Skeletal muscle satellite cell (primary cell): ENCODE measurements around the gene OR10S1. TPM values are rescaled to one million over a fixed set of nuclear protein-coding genes. Genes with fewer than 3 reads are reported as not detected.
"Not testable (repeated sequence)": the region's sequence is repeated elsewhere in the genome, so short reads cannot be mapped to it uniquely, and the experiment has no call there.

Experiments used
- H3K27me3 ChIP-seq: 2 replicates; pipeline ENCODE4 v1.7.0; 2013; ENCODE audit warnings: low read length; ENCODE audit not compliant: control insufficient read depth, insufficient read depth
- H3K36me3 ChIP-seq: 2 replicates; pipeline ENCODE4 v1.7.0; 2013; ENCODE audit warnings: mild to moderate bottlenecking, control low read depth, low read length; ENCODE audit not compliant: insufficient read depth
- H3K4me1 ChIP-seq: 2 replicates; pipeline ENCODE4 v1.7.0; 2013; ENCODE audit warnings: low read length; ENCODE audit not compliant: control insufficient read depth, insufficient read depth
- H3K4me2 ChIP-seq: 2 replicates; pipeline ENCODE4 v1.7.0; 2013; ENCODE audit warnings: mild to moderate bottlenecking, low read length
- H3K4me3 ChIP-seq: 2 replicates; pipeline ENCODE4 v1.7.0; 2013; ENCODE audit warnings: low read length
- H3K9ac ChIP-seq: 2 replicates; pipeline ENCODE4 v1.7.0; 2013; ENCODE audit warnings: mild to moderate bottlenecking, low read depth, low read length, moderate library complexity
- H3K9me3 ChIP-seq: replicated peaks from 2 replicates; pipeline ENCODE4 v1.7.0; 2013; ENCODE audit warnings: mild to moderate bottlenecking, control low read depth, low read length
- total RNA-seq: library from RNA; depleted of rRNA; stranded (reverse); fragments of >200 nt; gene quantifications from 2 replicates; pipeline ENCODE4 v1.2.3, GENCODE V29; 2012; rRNA removed

OR10S1 gene, protein sequence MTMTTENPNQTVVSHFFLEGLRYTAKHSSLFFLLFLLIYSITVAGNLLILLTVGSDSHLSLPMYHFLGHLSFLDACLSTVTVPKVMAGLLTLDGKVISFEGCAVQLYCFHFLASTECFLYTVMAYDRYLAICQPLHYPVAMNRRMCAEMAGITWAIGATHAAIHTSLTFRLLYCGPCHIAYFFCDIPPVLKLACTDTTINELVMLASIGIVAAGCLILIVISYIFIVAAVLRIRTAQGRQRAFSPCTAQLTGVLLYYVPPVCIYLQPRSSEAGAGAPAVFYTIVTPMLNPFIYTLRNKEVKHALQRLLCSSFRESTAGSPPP
- total RNA-seq = not detected in 2 replicates

DNA sequence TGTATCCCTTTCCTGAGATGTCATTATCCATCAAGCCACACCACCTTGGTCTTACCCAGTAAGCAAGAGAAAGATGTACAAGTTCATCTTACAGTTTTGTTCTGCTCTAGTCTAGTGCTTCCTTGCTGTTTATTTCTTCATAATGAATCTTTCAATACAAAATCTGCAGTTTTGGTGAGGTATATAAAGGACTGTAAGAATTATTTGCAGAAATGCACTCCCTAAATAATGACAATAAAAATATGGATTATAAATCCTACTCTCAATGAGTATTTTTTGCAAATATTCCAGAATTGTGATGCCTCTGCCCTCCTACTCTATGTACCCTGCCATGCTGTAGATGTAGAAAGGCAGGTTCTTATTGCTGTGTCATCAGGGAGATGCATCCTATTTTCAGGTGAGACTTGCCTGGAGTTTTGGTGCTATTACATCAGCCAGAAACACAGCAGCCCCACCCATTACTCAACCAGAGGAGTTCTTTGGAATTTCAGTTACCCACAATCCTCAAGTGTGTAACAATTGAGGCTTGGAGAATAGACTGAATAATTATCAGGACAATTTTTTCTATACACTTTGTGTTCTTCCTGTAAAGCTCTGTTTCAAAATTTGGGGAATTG lies at the start of gene OR10S1:
OR10S1 (minus strand) TSS at position 51 of the 617 bp plus-strand sequence. CDS start 117 bp downstream, outside the sequence.
- no peaks in the 10 kb centered on the region for H3K36me3 ChIP-seq
- no peak within 1 kb of the TSS for H3K4me2 ChIP-seq
- H3K4me1 ChIP-seq = peaks cover 19% of the 10 kb centered on the region
- no peaks in the 10 kb centered on the region for H3K27me3 ChIP-seq
- no peaks in the 10 kb centered on the region for H3K9me3 ChIP-seq
- no peak within 1 kb of the TSS for H3K4me3 ChIP-seq
- no peak within 1 kb of the TSS for H3K9ac ChIP-seq

DNA sequence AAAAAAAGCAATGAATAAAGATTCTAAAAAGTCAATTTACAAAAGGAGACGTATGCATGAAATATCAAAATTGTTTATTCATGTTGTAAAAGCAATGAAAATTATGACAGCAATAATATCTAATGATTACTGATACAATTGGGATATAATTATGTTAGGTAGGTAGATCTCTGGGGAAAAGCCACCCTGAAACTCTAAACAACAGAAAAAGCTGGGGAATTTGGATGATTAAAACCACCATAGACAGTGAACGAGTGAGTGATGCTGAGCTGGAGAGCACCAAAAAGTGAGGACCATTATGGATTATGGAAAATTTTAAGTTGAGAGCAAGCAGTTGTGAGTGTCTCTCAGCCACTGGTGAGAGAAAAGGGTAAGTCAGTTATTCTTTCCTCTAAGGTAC lies 48.9 kb upstream of the OR10S1 start, which contains the start of gene OR10G8:
OR10G8 (plus strand) TSS at position 301 of the 400 bp plus-strand sequence. CDS start 2,825 bp downstream, outside the sequence.
- H3K4me3 ChIP-seq = no peak within 1 kb of the TSS
- no peaks in the 10 kb centered on the region for H3K27me3 ChIP-seq
- no peak within 1 kb of the TSS for H3K4me2 ChIP-seq
- no peak within 1 kb of the TSS for H3K9ac ChIP-seq
- no peaks in the 10 kb centered on the region for H3K4me1 ChIP-seq
- no peaks in the 10 kb centered on the region for H3K9me3 ChIP-seq
- no peaks in the 10 kb centered on the region for H3K36me3 ChIP-seq

DNA sequence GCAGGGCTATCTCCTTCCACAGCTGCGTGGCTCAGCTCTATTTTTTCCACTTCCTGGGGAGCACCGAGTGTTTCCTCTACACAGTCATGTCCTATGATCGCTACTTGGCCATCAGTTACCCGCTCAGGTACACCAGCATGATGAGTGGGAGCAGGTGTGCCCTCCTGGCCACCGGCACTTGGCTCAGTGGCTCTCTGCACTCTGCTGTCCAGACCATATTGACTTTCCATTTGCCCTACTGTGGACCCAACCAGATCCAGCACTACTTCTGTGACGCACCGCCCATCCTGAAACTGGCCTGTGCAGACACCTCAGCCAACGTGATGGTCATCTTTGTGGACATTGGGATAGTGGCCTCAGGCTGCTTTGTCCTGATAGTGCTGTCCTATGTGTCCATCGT lies 38.3 kb upstream of the OR10S1 start:
- not testable (repeated sequence) for H3K36me3 ChIP-seq, H3K9me3 ChIP-seq, H3K4me2 ChIP-seq, H3K9ac ChIP-seq, H3K27me3 ChIP-seq, H3K4me3 ChIP-seq, H3K4me1 ChIP-seq

- Histone ChIP-seq H3K36me3 (no peaks in the 10 kb centered on the region), H3K4me3 (no peak within 1 kb of the TSS), H3K4me2 (no peak within 1 kb of the TSS), H3K9ac (no peak within 1 kb of the TSS), H3K4me1 (no peaks in the 10 kb centered on the region), H3K9me3 (no peaks in the 10 kb centered on the region), H3K27me3 (no peaks in the 10 kb centered on the region)
These were observed 35.1 kb upstream of the OR10S1 start, which contains the start of gene OR10G4 for GRCh38 chr11:124012697-124013096. Gene OR10G4 (plus strand): TSS chr11:124012997. CDS start chr11:124015575, 2,578 bp downstream.

- Histone ChIP-seq H3K9ac (no peak within 1 kb of the TSS), H3K9me3 (no peaks in the 10 kb centered on the region), H3K36me3 (no peaks in the 10 kb centered on the region), H3K27me3 (no peaks in the 10 kb centered on the region), H3K4me2 (no peak within 1 kb of the TSS), H3K4me1 (no peaks in the 10 kb centered on the region), H3K4me3 (no peak within 1 kb of the TSS)
These were observed 17.5 kb upstream of the OR10S1 start, which contains the start of gene OR10G6 for GRCh38 chr11:123995119-123995518. Gene OR10G6 (minus strand): TSS chr11:123995161. CDS start chr11:123995161, 0 bp downstream.

DNA sequence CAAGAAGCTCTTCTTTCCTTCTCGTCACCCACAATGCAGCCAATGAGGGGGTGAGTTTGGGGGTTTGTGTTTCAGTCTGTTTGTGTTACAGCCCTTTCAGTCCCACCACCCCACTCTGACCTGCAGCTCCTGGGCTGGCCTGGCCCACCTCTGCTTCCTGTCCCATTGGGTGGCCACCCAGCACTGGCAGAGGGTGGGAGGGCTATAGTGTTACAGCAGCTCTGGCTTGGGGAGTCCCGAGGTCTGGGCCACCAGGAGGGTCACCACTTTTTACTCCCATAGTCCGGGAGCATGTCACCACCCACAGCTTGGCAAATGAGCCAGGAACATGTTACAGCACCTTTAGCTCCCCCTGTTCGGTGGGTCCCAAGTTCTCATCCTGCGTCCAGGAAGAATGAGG lies 1.7 kb upstream of the OR10S1 start:
- no peak overlapping the region for H3K4me3 ChIP-seq
- H3K9me3 ChIP-seq = no peaks in the 10 kb centered on the region
- H3K9ac ChIP-seq = no peak overlapping the region
- H3K4me2 ChIP-seq = no peak overlapping the region
- no peaks in the 10 kb centered on the region for H3K36me3 ChIP-seq
- H3K27me3 ChIP-seq = no peaks in the 10 kb centered on the region
- peaks cover 6% of the 10 kb centered on the region for H3K4me1 ChIP-seq

DNA sequence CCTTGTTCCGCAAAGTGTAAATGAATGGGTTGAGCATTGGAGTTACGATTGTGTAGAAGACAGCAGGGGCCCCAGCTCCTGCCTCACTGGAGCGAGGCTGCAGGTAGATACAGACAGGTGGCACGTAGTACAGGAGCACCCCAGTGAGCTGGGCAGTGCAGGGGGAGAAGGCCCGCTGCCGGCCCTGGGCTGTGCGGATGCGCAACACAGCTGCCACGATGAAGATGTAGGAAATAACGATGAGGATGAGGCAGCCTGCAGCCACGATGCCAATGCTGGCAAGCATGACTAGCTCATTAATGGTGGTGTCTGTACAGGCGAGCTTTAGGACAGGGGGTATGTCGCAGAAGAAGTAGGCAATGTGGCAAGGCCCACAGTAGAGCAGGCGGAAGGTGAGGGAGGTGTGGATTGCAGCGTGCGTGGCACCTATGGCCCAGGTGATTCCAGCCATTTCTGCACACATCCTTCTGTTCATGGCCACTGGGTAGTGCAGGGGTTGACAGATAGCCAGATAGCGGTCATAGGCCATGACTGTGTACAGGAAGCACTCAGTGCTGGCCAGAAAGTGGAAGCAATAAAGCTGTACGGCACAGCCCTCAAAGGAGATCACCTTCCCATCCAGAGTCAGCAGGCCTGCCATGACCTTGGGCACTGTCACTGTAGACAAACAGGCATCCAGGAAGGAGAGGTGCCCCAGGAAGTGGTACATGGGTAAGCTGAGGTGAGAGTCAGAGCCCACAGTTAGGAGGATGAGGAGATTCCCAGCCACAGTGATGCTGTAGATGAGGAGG lies 616 bp downstream of the OR10S1 start:
- H3K4me2 ChIP-seq = no peak overlapping the region
- H3K9me3 ChIP-seq = no peaks in the 10 kb centered on the region
- H3K27me3 ChIP-seq = no peaks in the 10 kb centered on the region
- peaks cover 20% of the 10 kb centered on the region for H3K4me1 ChIP-seq
- no peak overlapping the region for H3K9ac ChIP-seq
- no peaks in the 10 kb centered on the region for H3K36me3 ChIP-seq
- no peak overlapping the region for H3K4me3 ChIP-seq

GRCh38 chr11:123973816-123974215 lies 3.8 kb downstream of the OR10S1 start:
- Histone ChIP-seq H3K4me2 (peak overlapping the region; percentile 17), H3K4me3 (no peak overlapping the region), H3K4me1 (peaks cover 20% of the 10 kb centered on the region), H3K9ac (no peak overlapping the region), H3K9me3 (no peaks in the 10 kb centered on the region), H3K27me3 (no peaks in the 10 kb centered on the region), H3K36me3 (no peaks in the 10 kb centered on the region)

DNA sequence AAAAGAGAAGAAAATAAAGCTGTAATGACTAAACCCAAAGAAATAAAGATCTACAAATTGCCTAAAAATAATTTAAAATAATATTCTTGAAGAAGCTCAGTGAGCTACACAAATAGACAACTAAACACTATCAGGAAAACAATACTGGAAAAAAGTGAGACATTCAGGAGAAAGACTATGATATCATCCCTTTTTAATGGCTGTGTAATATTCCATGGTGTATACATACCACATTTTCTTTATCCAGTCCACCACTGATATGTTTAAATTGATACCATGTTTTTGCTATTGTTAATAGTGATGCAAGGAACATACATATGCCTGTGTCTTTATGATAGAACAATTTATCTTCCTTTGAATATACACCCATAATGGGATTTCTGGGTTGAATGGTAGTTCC lies 20.8 kb downstream of the OR10S1 start:
- Histone ChIP-seq H3K4me3 (no peak overlapping the region), H3K4me1 (no peaks in the 10 kb centered on the region), H3K9me3 (no peaks in the 10 kb centered on the region)

GRCh38 chr11:123945132-123945531 lies 32.4 kb downstream of the OR10S1 start:
- Histone ChIP-seq H3K4me1 (no peaks in the 10 kb centered on the region), H3K36me3 (no peaks in the 10 kb centered on the region), H3K9ac (no peak overlapping the region), H3K4me2 (no peak overlapping the region), H3K4me3 (no peak overlapping the region), H3K27me3 (no peaks in the 10 kb centered on the region), H3K9me3 (no peaks in the 10 kb centered on the region)

More for the DNA sequence above, 20.8 kb downstream of the OR10S1 start:
- Histone ChIP-seq H3K4me2 (no peak overlapping the region), H3K27me3 (no peaks in the 10 kb centered on the region), H3K9ac (no peak overlapping the region), H3K36me3 (no peaks in the 10 kb centered on the region)

- Histone ChIP-seq H3K36me3 (no peaks in the 10 kb centered on the region), H3K27me3 (no peaks in the 10 kb centered on the region), H3K9me3 (no peaks in the 10 kb centered on the region), H3K4me3 (no peak within 1 kb of the TSS), H3K4me2 (no peak within 1 kb of the TSS), H3K9ac (no peak within 1 kb of the TSS), H3K4me1 (no peaks in the 10 kb centered on the region)
These were observed 33.8 kb downstream of the OR10S1 start, which contains the start of gene OR6T1 for GRCh38 chr11:123943738-123944137. Gene OR6T1 (minus strand): TSS chr11:123943838. CDS start chr11:123943838, 0 bp downstream.
